Esophagus muscularis mucosa (tissue), 4 donors: ENCODE data around the gene GGA2. TPM values are rescaled to one million over a fixed set of nuclear protein-coding genes. Genes with fewer than 3 reads are reported as not detected.

ENCODE experiments used
- DNase-seq: peaks from one replicate; pipeline ENCODE4 v3.0.0-alpha.2; 2017; ENCODE audit errors: extremely low spot score
- H3K27ac ChIP-seq, 4 donors: fragments of 200-600 bp; sonication (generic); replicated peaks in 1 of 4; 1 replicate in 3 of 4; 2 replicates in 1 of 4; pipeline ENCODE4 v1.5.1; 2016 to 2019; ENCODE audit warnings: mild to moderate bottlenecking in 1 of 4
- H3K27me3 ChIP-seq, 4 donors: fragments of 200-600 bp; sonication (generic); one replicate each; pipeline versions ENCODE4 v1.5.1 to v1.6.0; 2016 to 2019
- H3K36me3 ChIP-seq, 4 donors: fragments of 200-600 bp; sonication (generic); one replicate each; pipeline ENCODE4 v1.5.1; 2016 to 2019
- H3K4me1 ChIP-seq, 4 donors: fragments of 200-600 bp; sonication (generic); one replicate each; pipeline ENCODE4 v1.5.1; 2016 to 2019
- H3K4me3 ChIP-seq, 4 donors: fragments of 200-600 bp; sonication (generic); 1 replicate in 2 of 4; 2 replicates in 2 of 4; pipeline ENCODE4 v1.5.1; 2016 to 2019; ENCODE audit warnings: mild to moderate bottlenecking in 4 of 4, moderate library complexity in 1 of 4
- H3K9me3 ChIP-seq, 4 donors: fragments of 200-600 bp; sonication (generic); 1 replicate in 3 of 4; 2 replicates in 1 of 4; pipeline ENCODE4 v1.5.1; 2016 to 2019
- EP300 ChIP-seq: sonication (generic); formaldehyde crosslinking; IDR thresholded peaks from one replicate; pipeline ENCODE4 v1.6.1; 2017; ENCODE audit warnings: antibody characterized with exemption
- POLR2A ChIP-seq: fragments of 450-650 bp; IDR thresholded peaks from one replicate; pipeline ENCODE4 v1.6.1; 2017; ENCODE audit warnings: antibody characterized with exemption, moderate library complexity, mild to moderate bottlenecking, low read depth
- POLR2AphosphoS5 ChIP-seq, 2 donors: sonication (generic); formaldehyde crosslinking; IDR thresholded peaks; one replicate each; pipeline ENCODE4 v1.6.1; 2017; ENCODE audit warnings: antibody characterized with exemption in 2 of 2
- WGBS: methylation state at CpG from one replicate; pipeline ENCODE4 v1.1.5; 2018; 5-methylcytosine and 5-hydroxymethylcytosine counted together
- intact Hi-C: fragments of 100-400 bp; cut with DNase I; formaldehyde crosslinking; loops from one replicate; pipeline ENCODE4 v1.15.1; 2023
- total RNA-seq, 4 donors: library from RNA; depleted of rRNA; stranded (reverse); fragments of >200 nt; gene quantifications; one replicate each; pipeline versions ENCODE4 v1.1.0 to v1.2.1, GENCODE V29; 2016
- TF ChIP-seq, protein P1 (sequence below), 3 experiments: fragments of 200-600 bp in 2 of 3; fragments of 450-650 bp in 1 of 3; sonication (generic) in 2 of 3; IDR thresholded peaks; one replicate each; pipeline ENCODE4 v1.5.1; 2017 to 2019; ENCODE audit warnings: antibody characterized with exemption in 3 of 3, mild to moderate bottlenecking in 2 of 3, moderate library complexity in 1 of 3

Gene GGA2
- total RNA-seq, 4 donors from 2014 or later = 20.3 to 37.3 (median 23.0) TPM

DNA sequence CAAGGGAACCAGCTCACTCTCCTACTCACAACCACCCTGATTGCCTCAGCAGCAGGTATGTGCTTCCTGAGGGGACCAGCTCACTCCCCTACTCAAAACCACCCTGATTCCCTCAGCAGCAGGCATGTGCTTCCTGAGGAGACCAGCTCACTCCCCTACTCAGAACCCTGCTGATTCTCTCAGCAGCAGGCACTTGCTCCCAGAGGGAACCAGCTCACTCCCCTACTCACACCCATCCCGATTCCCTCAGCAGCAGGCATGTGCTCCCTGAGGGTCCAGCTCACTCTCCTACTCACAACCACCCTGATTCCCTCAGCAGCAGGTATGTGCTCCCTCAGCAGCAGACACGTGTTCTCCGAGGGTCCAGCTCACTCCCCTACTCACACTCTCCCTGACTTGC, 31.2 kb downstream of the GGA2 start:
- H3K36me3 ChIP-seq = peaks cover 83 to 100% (median 99%) of the 10 kb centered on the region in 4 donors
- no peaks in the 10 kb centered on the region for H3K4me1 ChIP-seq
- H3K27me3 ChIP-seq = no peaks in the 10 kb centered on the region
- DNase-seq = no peak
- H3K27ac ChIP-seq = no peak overlapping the region
- intact Hi-C loops = no loop called here
- H3K4me3 ChIP-seq = no peak overlapping the region
- no peak for TF ChIP-seq POLR2A
- no peak for TF ChIP-seq EP300
- TF ChIP-seq, protein P1, sequence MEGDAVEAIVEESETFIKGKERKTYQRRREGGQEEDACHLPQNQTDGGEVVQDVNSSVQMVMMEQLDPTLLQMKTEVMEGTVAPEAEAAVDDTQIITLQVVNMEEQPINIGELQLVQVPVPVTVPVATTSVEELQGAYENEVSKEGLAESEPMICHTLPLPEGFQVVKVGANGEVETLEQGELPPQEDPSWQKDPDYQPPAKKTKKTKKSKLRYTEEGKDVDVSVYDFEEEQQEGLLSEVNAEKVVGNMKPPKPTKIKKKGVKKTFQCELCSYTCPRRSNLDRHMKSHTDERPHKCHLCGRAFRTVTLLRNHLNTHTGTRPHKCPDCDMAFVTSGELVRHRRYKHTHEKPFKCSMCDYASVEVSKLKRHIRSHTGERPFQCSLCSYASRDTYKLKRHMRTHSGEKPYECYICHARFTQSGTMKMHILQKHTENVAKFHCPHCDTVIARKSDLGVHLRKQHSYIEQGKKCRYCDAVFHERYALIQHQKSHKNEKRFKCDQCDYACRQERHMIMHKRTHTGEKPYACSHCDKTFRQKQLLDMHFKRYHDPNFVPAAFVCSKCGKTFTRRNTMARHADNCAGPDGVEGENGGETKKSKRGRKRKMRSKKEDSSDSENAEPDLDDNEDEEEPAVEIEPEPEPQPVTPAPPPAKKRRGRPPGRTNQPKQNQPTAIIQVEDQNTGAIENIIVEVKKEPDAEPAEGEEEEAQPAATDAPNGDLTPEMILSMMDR (IDR thresholded peaks at IDR 0.05) = no peak
- no peak for TF ChIP-seq POLR2AphosphoS5 (IDR thresholded peaks at IDR 0.05)
- WGBS = 94% methylated on average over 3 of the region's 3 CpGs
- no peaks in the 10 kb centered on the region for H3K9me3 ChIP-seq

DNA sequence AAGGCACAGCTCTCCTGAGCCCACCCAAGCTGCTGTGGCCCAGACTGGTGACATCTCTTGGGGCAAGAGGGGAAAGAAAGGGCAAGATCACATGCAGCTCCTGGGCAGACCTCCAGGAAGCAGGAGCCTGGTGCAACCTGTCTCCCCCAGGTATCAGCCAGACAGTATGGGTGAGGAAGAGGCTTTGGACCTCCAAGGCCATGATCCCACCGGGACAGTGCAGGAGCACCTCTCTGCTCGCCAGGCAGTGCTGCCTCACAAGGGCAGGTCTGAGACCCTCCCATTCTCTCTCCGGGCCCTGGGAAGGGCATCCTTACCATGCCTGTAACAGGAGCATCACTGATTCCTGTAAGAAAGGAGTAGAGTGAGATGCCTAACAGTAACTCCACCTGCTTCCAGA, 31.7 kb downstream of the GGA2 start:
- Histone ChIP-seq H3K27me3 (no peaks in the 10 kb centered on the region), H3K27ac (no peak overlapping the region), H3K36me3 (peaks cover 89 to 100% (median 100%) of the 10 kb centered on the region in 4 donors), H3K4me3 (no peak overlapping the region), H3K4me1 (no peaks in the 10 kb centered on the region), H3K9me3 (no peaks in the 10 kb centered on the region)
- WGBS = no CpG with 5 or more reads among the region's 3 CpGs
- TF ChIP-seq POLR2AphosphoS5 (IDR thresholded peaks at IDR 0.05) = no peak
- TF ChIP-seq, protein P1 (IDR thresholded peaks at IDR 0.05) = no peak
- TF ChIP-seq EP300 = no peak
- no peak for TF ChIP-seq POLR2A
- no peak for DNase-seq
- intact Hi-C loops = no loop called here

DNA sequence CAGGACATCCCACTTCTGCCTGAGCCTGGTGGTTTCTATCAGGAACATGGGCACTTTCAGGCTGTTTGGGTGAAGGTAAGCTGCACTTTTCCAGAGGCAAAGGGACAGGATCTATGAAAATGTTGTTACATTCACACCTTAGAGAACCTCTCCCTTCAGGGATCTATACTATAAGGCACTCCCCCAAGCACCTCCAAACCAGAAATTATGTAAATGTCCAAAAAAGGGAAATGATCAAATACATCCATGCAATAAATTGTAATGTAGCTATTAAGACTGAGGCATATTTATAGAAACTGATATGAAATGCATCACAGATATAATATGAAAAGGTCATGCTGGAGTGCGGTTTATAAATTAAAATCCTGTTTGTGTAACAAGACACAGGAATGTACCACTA, 34.0 kb downstream of the GGA2 start:
- H3K36me3 ChIP-seq = peaks cover 84 to 100% (median 93%) of the 10 kb centered on the region in 4 donors
- no peaks in the 10 kb centered on the region for H3K9me3 ChIP-seq
- no peak for TF ChIP-seq POLR2A
- TF ChIP-seq, protein P1 (IDR thresholded peaks at IDR 0.05) = no peak
- no peak for TF ChIP-seq POLR2AphosphoS5 (IDR thresholded peaks at IDR 0.05)
- TF ChIP-seq EP300 = no peak
- DNase-seq = no peak
- no peaks in the 10 kb centered on the region for H3K4me1 ChIP-seq
- no peaks in the 10 kb centered on the region for H3K27me3 ChIP-seq
- H3K4me3 ChIP-seq = no peak overlapping the region
- no peak overlapping the region for H3K27ac ChIP-seq
- intact Hi-C loops = no loop called here
- 97% methylated on average over 1 of the region's 1 CpG for WGBS

DNA sequence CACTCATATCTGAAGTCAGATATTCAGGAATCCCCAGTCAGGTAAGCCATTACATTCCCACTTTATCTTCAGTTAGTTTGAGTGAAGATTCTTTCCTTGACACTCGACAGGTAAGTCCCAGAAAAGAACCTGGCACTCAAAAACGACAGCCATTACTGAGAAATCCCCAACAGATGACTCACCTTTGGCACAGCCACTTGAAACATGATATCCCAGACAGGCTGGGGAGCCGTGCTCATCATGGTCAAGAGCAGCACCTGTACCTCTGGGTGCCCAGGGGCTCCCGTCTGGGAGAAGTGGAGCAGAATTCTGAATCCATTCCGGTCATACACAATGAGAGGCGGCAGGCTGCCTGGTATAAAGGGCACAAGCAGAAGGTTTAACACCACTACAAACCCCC, 40.5 kb downstream of the GGA2 start:
- DNase-seq = no peak
- 42% methylated on average over 3 of the region's 6 CpGs for whole genome bisulfite sequencing

More for the DNA sequence above, 40.5 kb downstream of the GGA2 start:
- no peaks in the 10 kb centered on the region for H3K9me3 ChIP-seq
- intact Hi-C loops = no loop called here
- H3K27me3 ChIP-seq = no peaks in the 10 kb centered on the region
- TF ChIP-seq EP300 (no peak), POLR2A (no peak), POLR2AphosphoS5 (IDR thresholded peaks at IDR 0.05) (no peak)
- TF ChIP-seq, protein P1 (IDR thresholded peaks at IDR 0.05) = no peak
- no peak overlapping the region for H3K4me3 ChIP-seq
- no peak overlapping the region for H3K27ac ChIP-seq
- peaks cover 51 to 97% (median 86%) of the 10 kb centered on the region in 4 donors for H3K36me3 ChIP-seq
- H3K4me1 ChIP-seq = peaks cover 0 to under 1% (median under 1%) of the 10 kb centered on the region in 4 donors
